ENCODE data around the gene PCYT1A.
"Not testable (repeated sequence)": the region's sequence is repeated elsewhere in the genome, so short reads cannot be mapped to it uniquely, and the experiment has no call there.

Gene PCYT1A

GRCh38 chr3:196287440-196288140 is at the start of gene PCYT1A:
Gene PCYT1A, minus strand, starts transcription at chr3:196287726. Its CDS starts 17,195 bp downstream, at chr3:196270531.
- peak; percentile 61 to 68 for DNase-seq

GRCh38 chr3:196336319-196337145 is 49.0 kb upstream of the PCYT1A start:
- no peak for DNase-seq

GRCh38 chr3:196335503-196335948 is 48.0 kb upstream of the PCYT1A start:
- DNase-seq, result no peak

- no peak for DNase-seq
Measured at GRCh38 chr3:196334982-196335381, 47.5 kb upstream of the PCYT1A start.

GRCh38 chr3:196332168-196332567 is 44.6 kb upstream of the PCYT1A start:
- DNase-seq, result no peak

- DNase-seq, result no peak
Measured at GRCh38 chr3:196327405-196327804, 39.9 kb upstream of the PCYT1A start.

GRCh38 chr3:196326936-196327335 is 39.4 kb upstream of the PCYT1A start:
- no peak for DNase-seq

GRCh38 chr3:196323691-196324090 is 36.2 kb upstream of the PCYT1A start:
- no peak for DNase-seq

- no peak for DNase-seq
Measured at GRCh38 chr3:196323016-196323415, 35.5 kb upstream of the PCYT1A start.

GRCh38 chr3:196321162-196321561 is 33.6 kb upstream of the PCYT1A start:
- no peak for DNase-seq

GRCh38 chr3:196320137-196320536 is 32.6 kb upstream of the PCYT1A start:
- no peak for DNase-seq

GRCh38 chr3:196317687-196318467 is 30.4 kb upstream of the PCYT1A start, which contains the start of gene DYNLT2B:
Gene DYNLT2B, minus strand, starts transcription at chr3:196318240. Its CDS starts 88 bp downstream, at chr3:196318152.
- DNase-seq, result peak; percentile 78 to 80

GRCh38 chr3:196316799-196317686 is 29.5 kb upstream of the PCYT1A start:
- DNase-seq, result peak in 1 of 2 donors; percentile 25

- no peak for DNase-seq
Measured at GRCh38 chr3:196315821-196316220, 28.3 kb upstream of the PCYT1A start.

- DNase-seq, result no peak
Measured at GRCh38 chr3:196314597-196314996, 27.1 kb upstream of the PCYT1A start.

- not testable (repeated sequence) for DNase-seq
Measured at GRCh38 chr3:196314086-196314485, 26.6 kb upstream of the PCYT1A start.

- not testable (repeated sequence) for DNase-seq
Measured at GRCh38 chr3:196302960-196303359, 15.4 kb upstream of the PCYT1A start.

GRCh38 chr3:196302551-196302950 is 15.0 kb upstream of the PCYT1A start:
- DNase-seq, result not testable (repeated sequence)

- no peak for DNase-seq
Measured at GRCh38 chr3:196298521-196298920, 11.0 kb upstream of the PCYT1A start.

- DNase-seq, result no peak
Measured at GRCh38 chr3:196292286-196292923, 4.9 kb upstream of the PCYT1A start.

- DNase-seq, result no peak
Measured at GRCh38 chr3:196288141-196288460, 575 bp upstream of the PCYT1A start.

GRCh38 chr3:196287090-196287439 is 461 bp downstream of the PCYT1A start:
- peak in 1 of 2 donors; percentile 19 for DNase-seq

Data from stimulated activated CD4-positive, alpha-beta T cell treated with anti-CD3 and anti-CD28 coated beads, Interleukin-2, amount 100 ng/mL, for 48 hours (primary cell).